Epithelial cell of proximal tubule (primary cell): ENCODE data around the gene EHBP1. TPM values are rescaled to one million over a fixed set of nuclear protein-coding genes. Genes with fewer than 3 reads are reported as not detected.

Source experiments
- DNase-seq: peaks from one replicate; pipeline ENCODE4 v3.0.0-alpha.2; 2011; ENCODE audit warnings: low read depth
- H3K4me3 ChIP-seq: 2 replicates; pipeline ENCODE4 v1.5.1; 2011; ENCODE audit warnings: low read depth, mild to moderate bottlenecking, low read length
- CTCF ChIP-seq: conservative IDR thresholded peaks from 2 replicates; pipeline ENCODE4 v1.5.1; 2012; ENCODE audit warnings: low read depth, mild to moderate bottlenecking, low read length
- total RNA-seq: library from RNA; depleted of rRNA; stranded (reverse); fragments of >200 nt; gene quantifications from 2 replicates; pipeline ENCODE4 v1.2.3, GENCODE V29; 2015

The EHBP1 gene
- total RNA-seq, 1 donor from 2014 or later: 18.1 TPM

- TF ChIP-seq CTCF: no peak
- no peak overlapping the region for H3K4me3 ChIP-seq
- no peak for DNase-seq
Observed at GRCh38 chr2:62854600-62855514, 149.3 kb downstream of the EHBP1 start.

GRCh38 chr2:62856228-62857040 is 150.9 kb downstream of the EHBP1 start:
- DNase-seq: no peak
- no peak for TF ChIP-seq CTCF
- H3K4me3 ChIP-seq: no peak overlapping the region

GRCh38 chr2:62857139-62857931 is 151.8 kb downstream of the EHBP1 start:
- no peak overlapping the region for H3K4me3 ChIP-seq
- DNase-seq: no peak
- TF ChIP-seq CTCF: no peak

- TF ChIP-seq CTCF: no peak
- no peak overlapping the region for H3K4me3 ChIP-seq
- no peak for DNase-seq
Observed at GRCh38 chr2:62858231-62858832, 152.8 kb downstream of the EHBP1 start.

DNA sequence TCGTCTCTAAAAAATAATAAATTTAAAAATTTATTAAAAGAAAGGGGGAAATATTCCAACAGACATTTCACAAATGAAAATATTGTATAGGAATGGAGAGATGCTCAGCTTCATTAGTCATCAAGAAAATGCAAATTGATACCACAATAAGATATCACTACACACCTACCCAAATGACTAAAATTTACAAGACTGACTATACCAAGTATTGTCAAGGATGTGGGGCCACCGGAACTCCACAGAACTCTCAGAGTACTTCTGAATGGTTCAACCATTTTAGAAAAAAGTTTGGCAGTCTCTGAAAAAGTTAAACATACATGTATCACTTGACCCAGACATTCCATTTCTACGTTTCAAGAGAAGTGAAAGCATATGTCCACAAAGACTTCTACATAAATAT is 163.4 kb downstream of the EHBP1 start:
- no peak for DNase-seq
- H3K4me3 ChIP-seq: no peak overlapping the region
- no peak for TF ChIP-seq CTCF

DNA sequence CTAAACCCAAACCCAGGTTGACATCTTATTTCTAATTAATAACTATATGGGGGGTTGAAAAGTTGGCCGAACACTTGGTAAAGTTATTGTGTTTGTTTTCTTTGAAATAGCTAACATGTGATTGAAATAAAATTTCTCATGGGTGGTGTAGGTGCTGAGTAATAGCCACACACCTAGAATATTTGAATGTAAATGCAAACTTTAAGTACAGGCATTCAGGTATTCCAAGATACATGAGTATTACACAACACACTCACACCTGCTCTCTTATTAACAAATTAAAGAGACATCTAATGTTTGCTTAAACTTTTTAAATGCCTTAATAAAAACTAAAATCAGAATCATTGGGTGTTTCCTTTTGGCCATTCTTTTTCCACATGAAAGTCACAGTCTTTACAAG is 165.5 kb downstream of the EHBP1 start:
- TF ChIP-seq CTCF: no peak
- DNase-seq: no peak

More for the DNA sequence above, 165.5 kb downstream of the EHBP1 start:
- no peak overlapping the region for H3K4me3 ChIP-seq
